SU-DHL-6 (cell line): Measurements from ENCODE around the gene CECR2.

Experiments
- H2AFZ ChIP-seq: fragments of 200-600 bp; sonication (generic); 2 replicates; pipeline ENCODE4 v1.6.1; 2014; ENCODE audit warnings: low read depth, mild to moderate bottlenecking, moderate library complexity, mixed read lengths, antibody characterized with exemption, low read length; ENCODE audit not compliant: severe bottlenecking
- H3F3A ChIP-seq: fragments of 200-600 bp; shearing (Covaris generic); 2 replicates; pipeline ENCODE4 v1.6.0; 2016; ENCODE audit warnings: antibody characterized with exemption, mild to moderate bottlenecking; ENCODE audit not compliant: insufficient read depth
- H3K27ac ChIP-seq: fragments of 200-600 bp; sonication (generic); 2 replicates; pipeline ENCODE4 v1.5.1; 2016; ENCODE audit warnings: low read depth, mild to moderate bottlenecking, low read length, moderate library complexity, mixed read lengths
- H3K27me3 ChIP-seq: fragments of 200-600 bp; sonication (generic), shearing (Covaris generic); 2 replicates; pipeline ENCODE4 v1.6.0; 2014; ENCODE audit warnings: mild to moderate bottlenecking, low read length
- H3K36me3 ChIP-seq: fragments of 200-600 bp; sonication (generic); 2 replicates; pipeline ENCODE4 v1.6.1; 2014; ENCODE audit warnings: mild to moderate bottlenecking, low read length, mixed read lengths
- H3K4me2 ChIP-seq: fragments of 300-600, 200-600 bp; shearing (Covaris generic), sonication (generic); 2 replicates; pipeline ENCODE4 v1.6.0; 2014; ENCODE audit warnings: low read length, low read depth, mild to moderate bottlenecking; ENCODE audit not compliant: poor library complexity, severe bottlenecking
- H3K4me3 ChIP-seq: fragments of 200-600 bp; sonication (generic); 2 replicates; pipeline ENCODE4 v1.5.1; 2014; ENCODE audit warnings: antibody characterized with exemption, low read length, mild to moderate bottlenecking, mixed read lengths; ENCODE audit not compliant: insufficient read depth, poor library complexity, severe bottlenecking
- H3K79me2 ChIP-seq: fragments of 200-600 bp; sonication (generic); 2 replicates; pipeline ENCODE4 v1.6.1; 2014; ENCODE audit warnings: mild to moderate bottlenecking, low read length, moderate library complexity; ENCODE audit not compliant: insufficient read depth
- H3K9ac ChIP-seq: fragments of 200-600 bp; sonication (generic); 2 replicates; pipeline ENCODE4 v1.7.0; 2014; ENCODE audit warnings: mild to moderate bottlenecking, low read length
- H3K9me2 ChIP-seq: fragments of 200-600 bp; sonication (generic); replicated peaks from 2 replicates; pipeline ENCODE4 v1.6.1; 2014; ENCODE audit warnings: low read length; ENCODE audit not compliant: insufficient read depth
- H3K9me3 ChIP-seq: fragments of 200-600 bp; sonication (generic); 2 replicates; pipeline ENCODE4 v1.6.1; 2014; ENCODE audit warnings: low read length, mixed read lengths; ENCODE audit not compliant: insufficient read depth
- H4K20me1 ChIP-seq: fragments of 200-600 bp; sonication (generic); 2 replicates; pipeline ENCODE4 v1.6.1; 2014; ENCODE audit warnings: low read depth, mild to moderate bottlenecking, antibody characterized with exemption, low read length, moderate library complexity, mixed read lengths
- EZH2phosphoT487 ChIP-seq: fragments of 200-600 bp; sonication (generic), shearing (Covaris generic); conservative IDR thresholded peaks from 2 replicates; pipeline ENCODE4 v1.6.1; 2018; ENCODE audit warnings: mild to moderate bottlenecking, antibody characterized with exemption, low read length, moderate library complexity, mixed read lengths
- TF ChIP-seq, protein P1 (sequence below): fragments of 200-600 bp; sonication (generic); IDR thresholded peaks from one replicate; pipeline ENCODE4 v1.5.1; 2017; ENCODE audit warnings: antibody characterized with exemption, mild to moderate bottlenecking, low read length, moderate library complexity; ENCODE audit not compliant: insufficient read depth, poor library complexity, severe bottlenecking

Gene CECR2

DNA sequence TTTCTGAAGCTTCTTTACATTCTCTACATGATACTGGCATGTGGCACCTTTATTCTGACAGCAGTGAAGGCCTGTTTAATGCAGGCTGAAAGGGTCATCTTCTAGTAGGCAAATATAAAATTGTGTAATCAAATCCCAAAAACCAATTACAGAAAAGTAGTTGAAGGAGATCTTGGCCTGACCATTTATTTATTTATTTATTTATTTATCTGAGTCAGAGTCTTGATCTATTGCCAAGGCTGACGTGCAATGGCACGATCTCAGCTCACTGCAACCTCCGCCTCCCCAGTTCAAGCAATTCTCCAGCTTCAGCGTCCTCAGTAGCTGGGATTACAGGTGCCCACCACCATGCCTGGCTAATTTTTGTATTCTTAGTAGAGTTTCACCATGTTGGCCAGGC lies 22.7 kb upstream of the CECR2 start:
- no peaks in the 10 kb centered on the region for H3K36me3 ChIP-seq
- H3K27me3 ChIP-seq: no peaks in the 10 kb centered on the region
- no peaks in the 10 kb centered on the region for H3K9me3 ChIP-seq
- H3K4me2 ChIP-seq: no peak overlapping the region
- H4K20me1 ChIP-seq: no peaks in the 10 kb centered on the region
- H3K79me2 ChIP-seq: no peaks in the 10 kb centered on the region
- H3K9me2 ChIP-seq: no peaks in the 10 kb centered on the region
- H3F3A ChIP-seq: no peaks in the 10 kb centered on the region
- H3K4me3 ChIP-seq: no peak overlapping the region
- H3K27ac ChIP-seq: no peak overlapping the region
- no peak overlapping the region for H2AFZ ChIP-seq
- no peak overlapping the region for H3K9ac ChIP-seq
- no peak for TF ChIP-seq EZH2phosphoT487
- TF ChIP-seq, protein P1, sequence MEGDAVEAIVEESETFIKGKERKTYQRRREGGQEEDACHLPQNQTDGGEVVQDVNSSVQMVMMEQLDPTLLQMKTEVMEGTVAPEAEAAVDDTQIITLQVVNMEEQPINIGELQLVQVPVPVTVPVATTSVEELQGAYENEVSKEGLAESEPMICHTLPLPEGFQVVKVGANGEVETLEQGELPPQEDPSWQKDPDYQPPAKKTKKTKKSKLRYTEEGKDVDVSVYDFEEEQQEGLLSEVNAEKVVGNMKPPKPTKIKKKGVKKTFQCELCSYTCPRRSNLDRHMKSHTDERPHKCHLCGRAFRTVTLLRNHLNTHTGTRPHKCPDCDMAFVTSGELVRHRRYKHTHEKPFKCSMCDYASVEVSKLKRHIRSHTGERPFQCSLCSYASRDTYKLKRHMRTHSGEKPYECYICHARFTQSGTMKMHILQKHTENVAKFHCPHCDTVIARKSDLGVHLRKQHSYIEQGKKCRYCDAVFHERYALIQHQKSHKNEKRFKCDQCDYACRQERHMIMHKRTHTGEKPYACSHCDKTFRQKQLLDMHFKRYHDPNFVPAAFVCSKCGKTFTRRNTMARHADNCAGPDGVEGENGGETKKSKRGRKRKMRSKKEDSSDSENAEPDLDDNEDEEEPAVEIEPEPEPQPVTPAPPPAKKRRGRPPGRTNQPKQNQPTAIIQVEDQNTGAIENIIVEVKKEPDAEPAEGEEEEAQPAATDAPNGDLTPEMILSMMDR: no peak

DNA sequence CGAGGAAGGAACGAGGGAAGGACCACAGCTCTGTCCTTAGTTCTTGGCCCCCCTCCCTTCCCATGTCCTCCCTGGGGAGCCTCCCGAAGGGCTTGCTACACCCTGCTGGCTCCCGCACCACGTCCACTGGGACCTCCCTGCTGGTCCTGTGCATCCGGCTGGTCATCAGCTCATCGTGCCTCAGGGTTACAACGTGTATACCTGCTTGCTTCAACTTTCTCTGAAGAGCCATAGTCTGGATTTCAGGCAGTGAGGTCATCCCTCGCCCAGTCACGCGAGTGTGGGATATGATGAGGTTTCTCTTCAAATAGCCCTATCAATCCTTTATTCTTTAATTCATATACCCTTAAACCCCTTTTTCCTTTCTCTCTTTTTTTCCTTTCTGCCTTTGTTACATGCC lies 21.5 kb upstream of the CECR2 start:
- Histone ChIP-seq H4K20me1 (no peaks in the 10 kb centered on the region), H3F3A (no peaks in the 10 kb centered on the region), H3K9ac (no peak overlapping the region), H3K27ac (no peak overlapping the region), H3K9me2 (no peaks in the 10 kb centered on the region), H3K4me3 (no peak overlapping the region), H2AFZ (no peak overlapping the region), H3K4me2 (no peak overlapping the region), H3K79me2 (no peaks in the 10 kb centered on the region), H3K27me3 (no peaks in the 10 kb centered on the region), H3K36me3 (no peaks in the 10 kb centered on the region), H3K9me3 (no peaks in the 10 kb centered on the region)
- TF ChIP-seq EZH2phosphoT487: no peak
- TF ChIP-seq, protein P1: no peak

DNA sequence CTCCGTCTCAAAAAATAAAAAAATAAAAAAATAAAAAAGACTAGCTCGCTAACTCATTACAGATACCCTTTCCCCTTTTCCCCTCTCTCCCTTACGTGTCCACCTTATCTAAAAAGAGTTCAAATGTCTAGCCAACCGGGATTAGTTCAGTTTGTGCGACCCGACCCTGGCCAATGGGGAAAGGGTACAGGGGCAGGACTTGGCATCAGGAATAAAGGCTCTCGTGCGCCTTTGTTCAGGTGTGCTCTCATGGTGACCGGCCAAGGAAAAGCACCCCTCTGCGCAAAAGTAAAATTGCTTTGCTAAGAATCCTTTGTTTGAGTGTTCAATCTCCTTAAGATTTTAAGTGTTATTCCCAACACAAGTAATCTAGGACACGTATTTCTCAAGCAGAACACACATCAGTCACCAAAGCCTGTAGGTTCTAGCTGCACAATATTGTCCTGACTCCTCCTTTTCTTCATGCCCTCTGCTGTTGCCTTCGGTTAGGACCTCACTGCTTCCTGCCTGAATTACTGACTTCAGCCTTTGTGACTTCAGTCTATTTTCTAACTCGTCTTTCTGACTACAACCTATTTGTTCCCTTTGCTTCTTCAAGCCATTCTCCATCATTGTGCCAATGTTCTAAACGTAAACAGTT lies 20.7 kb upstream of the CECR2 start:
- H3F3A ChIP-seq: no peaks in the 10 kb centered on the region
- no peaks in the 10 kb centered on the region for H3K27me3 ChIP-seq
- H3K4me3 ChIP-seq: no peak overlapping the region
- H2AFZ ChIP-seq: no peak overlapping the region
- H3K4me2 ChIP-seq: no peak overlapping the region
- H3K9ac ChIP-seq: no peak overlapping the region
- no peak for TF ChIP-seq EZH2phosphoT487
- TF ChIP-seq, protein P1: no peak
- no peak overlapping the region for H3K27ac ChIP-seq
- H3K36me3 ChIP-seq: no peaks in the 10 kb centered on the region
- no peaks in the 10 kb centered on the region for H3K9me2 ChIP-seq
- no peaks in the 10 kb centered on the region for H3K79me2 ChIP-seq
- H3K9me3 ChIP-seq: no peaks in the 10 kb centered on the region
- no peaks in the 10 kb centered on the region for H4K20me1 ChIP-seq
